BLaER1 treated with 17β-estradiol and CSF1 and Interleukin-3, amounts not matched to agents 10 nM and 100 nM (cell line): ENCODE results near the gene CCL8.

Experiments used
- H3K27ac ChIP-seq, 11 experiments: shearing (Covaris generic); formaldehyde crosslinking; 2 replicates each; pipeline ENCODE4 v1.8.1; 2022
- H3K27me3 ChIP-seq, 11 experiments: shearing (Covaris generic); formaldehyde crosslinking; 2 replicates each; pipeline ENCODE4 v1.8.1; 2022
- H3K36me3 ChIP-seq, 11 experiments: shearing (Covaris generic); formaldehyde crosslinking; 2 replicates each; pipeline ENCODE4 v1.8.1; 2022
- H3K4me1 ChIP-seq, 10 experiments: shearing (Covaris generic); formaldehyde crosslinking; 2 replicates each; pipeline ENCODE4 v1.8.1; 2022
- H3K4me2 ChIP-seq, 11 experiments: shearing (Covaris generic); formaldehyde crosslinking; 2 replicates each; pipeline ENCODE4 v1.8.1; 2022
- H3K4me3 ChIP-seq, 10 experiments: shearing (Covaris generic); formaldehyde crosslinking; 2 replicates each; pipeline ENCODE4 v1.8.1; 2022
- H3K9ac ChIP-seq, 11 experiments: shearing (Covaris generic); formaldehyde crosslinking; 2 replicates each; pipeline ENCODE4 v1.8.1; 2022
- H3K9me3 ChIP-seq, 11 experiments: shearing (Covaris generic); formaldehyde crosslinking; replicated peaks in 1 of 11; 2 replicates each; pipeline ENCODE4 v1.8.1; 2022
- H4K20me1 ChIP-seq, 11 experiments: shearing (Covaris generic); formaldehyde crosslinking; 2 replicates each; pipeline ENCODE4 v1.8.1; 2022
- Cebpa-rat ChIP-seq, 11 experiments: shearing (Covaris generic); IDR thresholded peaks; 2 replicates each; pipeline ENCODE4 v1.8.1; 2022

Gene CCL8

DNA sequence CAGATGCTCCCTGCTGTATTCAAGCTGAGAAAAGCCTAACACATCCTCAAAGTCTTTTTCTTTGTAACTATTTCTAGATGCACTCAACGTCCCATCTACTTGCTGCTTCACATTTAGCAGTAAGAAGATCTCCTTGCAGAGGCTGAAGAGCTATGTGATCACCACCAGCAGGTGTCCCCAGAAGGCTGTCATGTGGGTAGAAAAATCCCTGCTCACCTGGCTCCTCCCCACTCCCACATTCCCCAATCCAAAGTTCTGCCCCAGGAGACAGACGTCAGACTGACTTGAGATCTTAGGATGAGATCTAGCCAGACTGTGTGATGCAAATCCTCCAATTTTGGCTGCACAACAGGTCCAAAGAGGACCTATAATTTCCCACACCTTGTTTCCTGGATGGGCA lies 38.2 kb downstream of the CCL8 start:
- Histone ChIP-seq H3K9ac (no peak overlapping the region), H3K27ac (no peak overlapping the region), H3K36me3 (no peaks in the 10 kb centered on the region), H3K4me1 (peaks cover 27 to 82% (median 34%) of the 10 kb centered on the region in 10 experiments), H3K27me3 (no peaks in the 10 kb centered on the region), H3K4me3 (no peak overlapping the region), H4K20me1 (no peaks in the 10 kb centered on the region), H3K4me2 (peak overlapping the region in 2 of 11 experiments; percentile 61 to 83; a peak in 4 of 22 replicates), H3K9me3 (peaks cover 0 to 14% (median 5%) of the 10 kb centered on the region in 11 experiments; a peak in 10 of 22 replicates)
- TF ChIP-seq Cebpa-rat (IDR thresholded peaks at IDR 0.05) = no peak

GRCh38 chr17:34358631-34359030 lies 39.4 kb downstream of the CCL8 start:
- Histone ChIP-seq H3K9ac (no peak overlapping the region), H3K27ac (no peak overlapping the region), H3K27me3 (no peaks in the 10 kb centered on the region), H3K4me3 (no peak overlapping the region), H3K9me3 (peaks cover 0 to 7% (median 5%) of the 10 kb centered on the region in 11 experiments; a peak in 9 of 22 replicates), H3K4me1 (peaks cover 37 to 94% (median 46%) of the 10 kb centered on the region in 10 experiments), H4K20me1 (no peaks in the 10 kb centered on the region), H3K4me2 (peak overlapping the region in 2 of 11 experiments; percentile 71 to 77; a peak in 2 of 22 replicates), H3K36me3 (no peaks in the 10 kb centered on the region)
- TF ChIP-seq Cebpa-rat (IDR thresholded peaks at IDR 0.05) = no peak

GRCh38 chr17:34360601-34361270 lies 41.5 kb downstream of the CCL8 start:
- peak overlapping the region in 10 of 11 experiments; percentile 9 to 61 (median 35); a peak in 16 of 22 replicates for H3K27ac ChIP-seq
- no peaks in the 10 kb centered on the region for H4K20me1 ChIP-seq
- peak overlapping the region in 10 of 11 experiments; percentile 3 to 46 (median 28); a peak in 9 of 22 replicates for H3K9ac ChIP-seq
- H3K9me3 ChIP-seq = no peaks in the 10 kb centered on the region
- no peak for TF ChIP-seq Cebpa-rat (IDR thresholded peaks at IDR 0.05)
- H3K36me3 ChIP-seq = no peaks in the 10 kb centered on the region
- H3K27me3 ChIP-seq = no peaks in the 10 kb centered on the region
- peak overlapping the region; percentile 54 to 82 (median 71) for H3K4me2 ChIP-seq
- no peak overlapping the region for H3K4me3 ChIP-seq
- peaks cover 58 to 99% (median 65%) of the 10 kb centered on the region in 10 experiments for H3K4me1 ChIP-seq

DNA sequence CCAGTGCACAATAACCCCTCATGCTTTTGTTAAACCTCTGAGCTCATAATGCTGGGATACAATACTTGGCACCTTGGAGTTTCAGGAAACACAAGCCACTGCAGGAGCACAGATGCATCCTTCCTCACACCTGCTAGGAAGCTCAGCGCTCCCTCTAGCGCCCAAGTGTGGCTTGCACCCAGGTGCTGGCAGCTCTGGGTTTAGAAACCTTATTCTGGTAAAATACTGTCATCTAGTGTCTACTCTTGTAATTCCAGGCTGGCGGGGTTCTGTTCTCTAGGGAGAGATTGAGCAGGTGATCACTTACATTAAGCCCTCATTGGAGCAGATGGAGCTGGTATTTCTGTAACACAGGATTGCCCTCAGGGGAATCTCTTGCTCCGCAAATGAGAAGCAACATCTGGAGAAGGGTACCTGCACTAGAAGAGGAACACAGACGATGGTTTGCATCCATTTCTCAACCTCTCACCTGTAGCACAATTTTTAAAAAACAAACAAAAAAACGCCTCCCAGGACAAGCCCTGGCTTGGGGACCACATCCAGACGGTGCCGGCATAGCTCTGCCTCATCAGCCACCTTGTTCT lies 42.3 kb downstream of the CCL8 start:
- H3K27ac ChIP-seq = peak overlapping the region in 7 of 11 experiments; percentile 8 to 61 (median 53); a peak in 10 of 22 replicates
- H3K9ac ChIP-seq = peak overlapping the region in 2 of 11 experiments; percentile 6 to 38; a peak in 3 of 22 replicates
- H3K9me3 ChIP-seq = no peaks in the 10 kb centered on the region
- no peaks in the 10 kb centered on the region for H4K20me1 ChIP-seq
- no peak overlapping the region for H3K4me3 ChIP-seq
- no peaks in the 10 kb centered on the region for H3K27me3 ChIP-seq
- H3K4me2 ChIP-seq = peak overlapping the region; percentile 54 to 92 (median 76)
- no peaks in the 10 kb centered on the region for H3K36me3 ChIP-seq
- peaks cover 66 to 99% (median 73%) of the 10 kb centered on the region in 10 experiments for H3K4me1 ChIP-seq
- no peak for TF ChIP-seq Cebpa-rat (IDR thresholded peaks at IDR 0.05)

DNA sequence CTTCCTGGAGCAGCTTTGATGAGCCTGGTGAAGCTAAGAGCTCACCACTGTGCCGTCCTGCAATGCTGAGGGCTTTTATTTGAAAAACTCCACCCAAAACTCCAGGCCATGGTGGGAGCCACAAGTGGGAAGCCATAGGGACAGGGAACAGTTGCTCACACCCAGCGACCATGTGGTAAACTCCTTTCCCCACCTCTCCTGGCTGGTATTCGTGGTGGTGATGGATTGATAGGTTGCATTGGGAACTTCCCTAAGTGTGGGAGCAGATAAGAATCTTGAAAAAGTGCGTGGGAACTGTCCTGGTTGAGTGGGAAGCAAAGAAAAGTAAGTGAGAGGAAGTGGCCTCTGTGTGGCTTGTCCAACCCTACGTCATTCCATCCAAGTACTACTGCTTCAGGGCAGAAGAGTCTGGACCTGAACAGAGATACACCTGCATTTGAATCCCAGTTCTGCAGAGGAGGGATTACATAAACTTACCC lies 44.0 kb downstream of the CCL8 start, which contains the start of gene CCL1:
CCL1 (minus strand) TSS at position 51 of the 479 bp plus-strand sequence. CDS start 72 bp downstream, outside the sequence.
- H3K36me3 ChIP-seq = no peaks in the 10 kb centered on the region
- H3K27ac ChIP-seq = peak within 1 kb of the TSS in 4 of 11 experiments; percentile 8 to 27 (median 20); a peak in 3 of 22 replicates
- H4K20me1 ChIP-seq = no peaks in the 10 kb centered on the region
- peak within 1 kb of the TSS; percentile 45 to 92 (median 70); a peak in 21 of 22 replicates for H3K4me2 ChIP-seq
- H3K9me3 ChIP-seq = no peaks in the 10 kb centered on the region
- peak within 1 kb of the TSS in 2 of 11 experiments; percentile 6 to 38; a peak in 2 of 22 replicates for H3K9ac ChIP-seq
- H3K27me3 ChIP-seq = no peaks in the 10 kb centered on the region
- H3K4me3 ChIP-seq = no peak within 1 kb of the TSS
- no peak for TF ChIP-seq Cebpa-rat (IDR thresholded peaks at IDR 0.05)
- H3K4me1 ChIP-seq = peaks cover 83 to 99% (median 89%) of the 10 kb centered on the region in 10 experiments

- peaks cover 92 to 100% (median 99%) of the 10 kb centered on the region in 10 experiments for H3K4me1 ChIP-seq
- no peak overlapping the region for H3K9ac ChIP-seq
- no peak for TF ChIP-seq Cebpa-rat (IDR thresholded peaks at IDR 0.05)
- no peaks in the 10 kb centered on the region for H3K27me3 ChIP-seq
- H3K4me3 ChIP-seq = no peak overlapping the region
- no peaks in the 10 kb centered on the region for H3K9me3 ChIP-seq
- no peaks in the 10 kb centered on the region for H4K20me1 ChIP-seq
- no peak overlapping the region for H3K27ac ChIP-seq
- no peaks in the 10 kb centered on the region for H3K36me3 ChIP-seq
- H3K4me2 ChIP-seq = peak overlapping the region; percentile 58 to 92 (median 72)
Observed at GRCh38 chr17:34364751-34365150, 45.5 kb downstream of the CCL8 start.

GRCh38 chr17:34365340-34365739 lies 46.1 kb downstream of the CCL8 start:
- H3K27ac ChIP-seq = peak overlapping the region in 7 of 11 experiments; percentile 16 to 62 (median 47); a peak in 7 of 22 replicates
- no peaks in the 10 kb centered on the region for H3K36me3 ChIP-seq
- H3K4me1 ChIP-seq = peaks cover 91 to 100% (median 99%) of the 10 kb centered on the region in 10 experiments
- TF ChIP-seq Cebpa-rat (IDR thresholded peaks at IDR 0.05) = no peak
- no peaks in the 10 kb centered on the region for H3K27me3 ChIP-seq
- H3K9ac ChIP-seq = no peak overlapping the region
- no peaks in the 10 kb centered on the region for H3K9me3 ChIP-seq
- H3K4me2 ChIP-seq = peak overlapping the region; percentile 58 to 92 (median 72)
- H3K4me3 ChIP-seq = no peak overlapping the region
- no peaks in the 10 kb centered on the region for H4K20me1 ChIP-seq

DNA sequence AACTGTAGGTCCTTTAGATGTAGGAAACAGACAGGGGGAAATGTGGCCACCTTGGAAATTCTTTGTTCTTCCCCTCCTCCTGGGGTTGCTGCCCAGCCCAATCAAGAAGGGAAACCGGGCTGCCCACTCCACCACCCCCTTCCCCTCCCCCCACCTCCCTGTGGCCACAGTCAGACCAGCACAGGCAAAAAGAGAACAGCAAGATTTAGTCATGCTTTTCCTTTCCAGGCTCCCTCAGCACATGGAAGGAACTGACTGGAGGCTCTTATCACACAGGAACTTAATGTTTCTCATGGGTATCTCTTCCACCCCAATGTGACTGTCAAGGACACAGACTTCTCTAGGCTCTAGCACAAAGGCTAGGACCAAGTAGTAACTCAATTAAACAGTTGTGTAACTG lies 46.8 kb downstream of the CCL8 start:
- H3K27me3 ChIP-seq = no peaks in the 10 kb centered on the region
- H3K36me3 ChIP-seq = no peaks in the 10 kb centered on the region
- no peaks in the 10 kb centered on the region for H4K20me1 ChIP-seq
- H3K4me2 ChIP-seq = peak overlapping the region; percentile 58 to 92 (median 72)
- peak overlapping the region in 10 of 11 experiments; percentile 11 to 63 (median 47); a peak in 17 of 22 replicates for H3K27ac ChIP-seq
- H3K9ac ChIP-seq = no peak overlapping the region; a peak in 1 of 22 replicates
- no peak overlapping the region for H3K4me3 ChIP-seq
- H3K9me3 ChIP-seq = no peaks in the 10 kb centered on the region
- peaks cover 91 to 100% (median 99%) of the 10 kb centered on the region in 10 experiments for H3K4me1 ChIP-seq
- TF ChIP-seq Cebpa-rat (IDR thresholded peaks at IDR 0.05) = no peak

- Histone ChIP-seq H3K27ac (peak overlapping the region; percentile 11 to 63 (median 47); a peak in 19 of 22 replicates), H3K4me1 (peaks cover 91 to 100% (median 99%) of the 10 kb centered on the region in 10 experiments), H3K9ac (peak overlapping the region in 2 of 11 experiments; percentile 1 to 15; a peak in 4 of 22 replicates), H3K36me3 (no peaks in the 10 kb centered on the region), H4K20me1 (no peaks in the 10 kb centered on the region), H3K27me3 (no peaks in the 10 kb centered on the region), H3K9me3 (no peaks in the 10 kb centered on the region), H3K4me2 (peak overlapping the region; percentile 52 to 92 (median 64)), H3K4me3 (no peak overlapping the region)
- no peak for TF ChIP-seq Cebpa-rat (IDR thresholded peaks at IDR 0.05)
Observed at GRCh38 chr17:34366529-34367107, 47.4 kb downstream of the CCL8 start.
